Vagina (tissue), 2 donors: ENCODE measurements around the gene MPND. TPM values are rescaled to one million over a fixed set of nuclear protein-coding genes. Genes with fewer than 3 reads are reported as not detected.

ENCODE experiments used
- DNase-seq, 2 donors: peaks; one replicate each; pipeline ENCODE4 v3.0.0-alpha.2; 2017; ENCODE audit errors: extremely low spot score in 2 of 2
- H3K27ac ChIP-seq: fragments of 200-600 bp; sonication (generic); one replicate; pipeline ENCODE4 v1.5.1; 2019
- H3K27me3 ChIP-seq: fragments of 200-600 bp; sonication (generic); one replicate; pipeline ENCODE4 v1.5.1; 2019
- H3K36me3 ChIP-seq, 2 donors: fragments of 200-600 bp; sonication (generic); one replicate each; pipeline ENCODE4 v1.5.1; 2017 to 2019
- H3K4me1 ChIP-seq: fragments of 200-600 bp; sonication (generic); one replicate; pipeline ENCODE4 v1.5.1; 2019
- H3K4me3 ChIP-seq, 2 donors: fragments of 200-600 bp; sonication (generic); 1 replicate in 1 of 2; 2 replicates in 1 of 2; pipeline ENCODE4 v1.5.1; 2016 to 2019
- H3K9me3 ChIP-seq: fragments of 200-600 bp; sonication (generic); one replicate; pipeline ENCODE4 v1.5.1; 2019
- CTCF ChIP-seq, 3 experiments: fragments of 450-650 bp in 2 of 3; fragments of 200-600 bp in 1 of 3; sonication (generic) in 1 of 3; IDR thresholded peaks; one replicate each; pipeline ENCODE4 v1.5.1; 2017 to 2019; ENCODE audit warnings: antibody characterized with exemption in 3 of 3, mild to moderate bottlenecking in 2 of 3, moderate library complexity in 2 of 3
- POLR2A ChIP-seq, 2 donors: fragments of 450-650 bp; IDR thresholded peaks; one replicate each; pipeline ENCODE4 v1.6.1; 2017; ENCODE audit warnings: antibody characterized with exemption in 2 of 2, mild to moderate bottlenecking in 2 of 2, moderate library complexity in 2 of 2
- POLR2AphosphoS5 ChIP-seq, 2 donors: sonication (generic); formaldehyde crosslinking; IDR thresholded peaks; one replicate each; pipeline ENCODE4 v1.9.0; 2017; ENCODE audit warnings: antibody characterized with exemption in 2 of 2, mild to moderate bottlenecking in 2 of 2, low read depth in 1 of 2; ENCODE audit not compliant: insufficient read depth in 1 of 2
- intact Hi-C: fragments of 100-400 bp; cut with DNase I; formaldehyde crosslinking; loops from one replicate; pipeline ENCODE4 v1.15.1; 2023
- total RNA-seq: library from RNA; depleted of rRNA; stranded (reverse); fragments of >200 nt; gene quantifications from one replicate; pipeline ENCODE4 v1.2.3, GENCODE V29; 2016

The MPND gene
- total RNA-seq, 1 donor from 2014 or later, result 10.1 TPM

GRCh38 chr19:4365791-4366665 lies 22.7 kb downstream of the MPND start:
- Histone ChIP-seq H3K4me3 (no peak overlapping the region), H3K9me3 (no peaks in the 10 kb centered on the region), H3K36me3 (peaks cover 0 to 48% of the 10 kb centered on the region in 2 donors), H3K4me1 (peaks cover 41% of the 10 kb centered on the region), H3K27me3 (no peaks in the 10 kb centered on the region), H3K27ac (no peak overlapping the region)
- TF ChIP-seq POLR2AphosphoS5 (IDR thresholded peaks at IDR 0.05; ENCODE audit: insufficient read depth in 1 of 2, low read depth in 1 of 2), result no peak
- no peak for TF ChIP-seq CTCF (IDR thresholded peaks at IDR 0.05)
- TF ChIP-seq POLR2A (IDR thresholded peaks at IDR 0.05), result no peak
- DNase-seq, result no peak
- intact Hi-C loops, result no loop called here

- H3K4me1 ChIP-seq, result peaks cover 49% of the 10 kb centered on the region
- DNase-seq, result no peak
- no peak overlapping the region for H3K4me3 ChIP-seq
- peak overlapping the region; percentile 15 for H3K27ac ChIP-seq
- intact Hi-C loops, result no loop called here
- TF ChIP-seq POLR2AphosphoS5 (IDR thresholded peaks at IDR 0.05; ENCODE audit: insufficient read depth in 1 of 2, low read depth in 1 of 2), result no peak
- no peak for TF ChIP-seq POLR2A (IDR thresholded peaks at IDR 0.05)
- no peak for TF ChIP-seq CTCF (IDR thresholded peaks at IDR 0.05)
- peaks cover 0 to 40% of the 10 kb centered on the region in 2 donors for H3K36me3 ChIP-seq
- no peaks in the 10 kb centered on the region for H3K27me3 ChIP-seq
- H3K9me3 ChIP-seq, result no peaks in the 10 kb centered on the region
Measured at GRCh38 chr19:4366666-4367335, 23.4 kb downstream of the MPND start.

DNA sequence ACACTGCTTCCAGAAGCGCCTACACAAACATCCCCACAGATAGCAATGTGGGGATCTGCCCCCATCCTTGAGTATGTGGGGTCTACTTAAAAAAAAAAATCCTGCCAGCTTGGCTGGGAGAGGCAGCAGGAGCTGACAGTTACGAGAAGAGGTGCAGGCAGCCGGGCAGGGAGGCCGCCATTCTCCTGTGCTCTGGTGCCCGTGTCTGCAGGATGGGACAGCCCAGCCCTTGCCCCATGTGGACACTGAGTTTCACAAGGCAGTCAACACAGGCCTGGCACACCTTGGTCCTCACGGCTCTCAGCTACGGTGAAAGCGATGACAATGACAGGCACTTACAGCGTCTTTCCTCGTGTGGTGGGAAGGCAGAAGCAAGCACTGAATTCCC lies 24.0 kb downstream of the MPND start:
- no peaks in the 10 kb centered on the region for H3K27me3 ChIP-seq
- H3K36me3 ChIP-seq, result peaks cover 0 to 35% of the 10 kb centered on the region in 2 donors
- H3K27ac ChIP-seq, result peak overlapping the region; percentile 15
- TF ChIP-seq POLR2A (IDR thresholded peaks at IDR 0.05), result no peak
- no peak for TF ChIP-seq POLR2AphosphoS5 (IDR thresholded peaks at IDR 0.05; ENCODE audit: insufficient read depth in 1 of 2, low read depth in 1 of 2)
- TF ChIP-seq CTCF (IDR thresholded peaks at IDR 0.05), result no peak
- no peak overlapping the region for H3K4me3 ChIP-seq
- peaks cover 54% of the 10 kb centered on the region for H3K4me1 ChIP-seq
- no peak for DNase-seq
- intact Hi-C loops, result no loop called here
- no peaks in the 10 kb centered on the region for H3K9me3 ChIP-seq

- no peaks in the 10 kb centered on the region for H3K9me3 ChIP-seq
- peak overlapping the region; percentile 90 for H3K27ac ChIP-seq
- H3K4me1 ChIP-seq, result peaks cover 59% of the 10 kb centered on the region
- intact Hi-C loops, result no loop called here
- DNase-seq, result no peak
- H3K4me3 ChIP-seq, result no peak overlapping the region
- H3K36me3 ChIP-seq, result peaks cover 0 to 32% of the 10 kb centered on the region in 2 donors
- TF ChIP-seq POLR2AphosphoS5 (IDR thresholded peaks at IDR 0.05; ENCODE audit: insufficient read depth in 1 of 2, low read depth in 1 of 2) (peak in 1 of 2 donors; percentile 12), POLR2A (IDR thresholded peaks at IDR 0.05) (no peak)
- no peaks in the 10 kb centered on the region for H3K27me3 ChIP-seq
Measured at GRCh38 chr19:4367781-4368127, 24.4 kb downstream of the MPND start.

DNA sequence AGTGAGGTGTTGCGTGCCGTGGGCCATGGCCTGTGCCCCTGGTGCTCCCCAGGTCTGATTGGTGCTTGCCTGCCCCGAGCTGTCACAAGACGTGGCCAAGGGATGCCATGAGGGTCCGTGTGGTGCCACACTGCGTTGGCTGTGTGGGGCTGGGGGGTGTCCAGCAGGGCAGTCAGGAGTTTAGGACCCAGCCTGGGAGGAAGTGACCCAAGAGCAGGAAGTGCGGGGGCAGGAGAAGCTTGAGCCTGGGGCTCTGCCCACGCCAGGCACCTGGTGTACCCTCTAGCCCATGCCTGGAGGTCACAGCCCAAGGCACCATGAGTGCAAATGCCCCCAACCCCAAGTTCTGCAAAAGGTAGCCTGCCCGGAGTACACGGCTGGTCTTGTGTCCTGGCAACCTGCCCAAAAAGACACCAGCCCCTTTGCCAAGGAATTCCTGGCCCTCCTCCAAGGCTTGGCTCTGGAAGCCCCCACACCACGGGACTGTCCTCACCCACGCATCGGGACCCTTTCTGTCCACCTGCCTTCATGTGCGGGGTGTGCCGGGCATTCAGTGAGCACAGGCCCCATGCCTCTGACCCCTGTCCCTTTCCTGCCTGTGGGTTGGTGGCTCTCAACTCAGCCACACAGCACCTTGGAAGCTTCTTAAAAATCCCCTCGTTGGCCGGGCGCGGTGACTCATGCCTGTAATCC lies 24.9 kb downstream of the MPND start:
- H3K4me1 ChIP-seq, result peaks cover 64% of the 10 kb centered on the region

More for the DNA sequence above, 24.9 kb downstream of the MPND start:
- no peaks in the 10 kb centered on the region for H3K27me3 ChIP-seq
- H3K4me3 ChIP-seq, result peak overlapping the region in 1 of 2 donors; percentile 35
- H3K9me3 ChIP-seq, result no peaks in the 10 kb centered on the region
- no peak for DNase-seq
- H3K27ac ChIP-seq, result peak overlapping the region; percentile 90
- intact Hi-C loops, result no loop called here
- TF ChIP-seq CTCF (IDR thresholded peaks at IDR 0.05) (no peak), POLR2AphosphoS5 (IDR thresholded peaks at IDR 0.05; ENCODE audit: insufficient read depth in 1 of 2, low read depth in 1 of 2) (no peak), POLR2A (IDR thresholded peaks at IDR 0.05) (no peak)
- H3K36me3 ChIP-seq, result peaks cover 0 to 27% of the 10 kb centered on the region in 2 donors
